Measurements from ENCODE around the gene EIF1. TPM values are rescaled to one million over a fixed set of nuclear protein-coding genes. Genes with fewer than 3 reads are reported as not detected.

The EIF1 gene
- total RNA-seq, 2 donors from 2014 or later, result 2,404 to 2,458 TPM

- H3K27me3 Mint-ChIP-seq (ENCODE audit: low read depth), result no peaks in the 10 kb centered on the region
- no peak overlapping the region for H3K4me3 Mint-ChIP-seq
- DNase-seq (no peak), ATAC-seq (replicated peaks in 1 of 2) (no peak)
- H3K36me3 Mint-ChIP-seq (ENCODE audit: insufficient read depth in 2 of 2), result no peaks in the 10 kb centered on the region
- H3K9me3 Mint-ChIP-seq, result no peaks in the 10 kb centered on the region
- peaks cover 10% of the 10 kb centered on the region for H3K4me1 Mint-ChIP-seq (ENCODE audit: low read depth)
- H3K27ac Mint-ChIP-seq, result no peak overlapping the region
These were observed 36.8 kb upstream of the EIF1 start for GRCh38 chr17:41651625-41652460.

GRCh38 chr17:41652461-41652970, 36.2 kb upstream of the EIF1 start:
- no peak overlapping the region for H3K27ac Mint-ChIP-seq
- ATAC-seq (replicated peaks in 1 of 2), result no peak
- no peak overlapping the region for H3K4me3 Mint-ChIP-seq
- H3K9me3 Mint-ChIP-seq, result no peaks in the 10 kb centered on the region
- H3K4me1 Mint-ChIP-seq (ENCODE audit: low read depth), result peaks cover 10% of the 10 kb centered on the region
- no peak for DNase-seq
- no peaks in the 10 kb centered on the region for H3K36me3 Mint-ChIP-seq (ENCODE audit: insufficient read depth in 2 of 2)
- H3K27me3 Mint-ChIP-seq (ENCODE audit: low read depth), result no peaks in the 10 kb centered on the region

- Mint-ChIP-seq H3K9me3 (no peaks in the 10 kb centered on the region), H3K36me3 (ENCODE audit: insufficient read depth in 2 of 2) (no peaks in the 10 kb centered on the region), H3K4me1 (ENCODE audit: low read depth) (peaks cover 4% of the 10 kb centered on the region), H3K4me3 (no peak overlapping the region), H3K27me3 (ENCODE audit: low read depth) (no peaks in the 10 kb centered on the region), H3K27ac (no peak overlapping the region)
- ATAC-seq (replicated peaks in 1 of 2) (no peak), DNase-seq (no peak)
These were observed 35.3 kb upstream of the EIF1 start for GRCh38 chr17:41653421-41653820.

- Mint-ChIP-seq H3K27me3 (ENCODE audit: low read depth) (no peaks in the 10 kb centered on the region), H3K27ac (no peak overlapping the region), H3K36me3 (ENCODE audit: insufficient read depth in 2 of 2) (no peaks in the 10 kb centered on the region), H3K9me3 (no peaks in the 10 kb centered on the region), H3K4me3 (no peak overlapping the region), H3K4me1 (ENCODE audit: low read depth) (no peaks in the 10 kb centered on the region)
- ATAC-seq (replicated peaks in 1 of 2) (no peak), DNase-seq (no peak)
These were observed 34.6 kb upstream of the EIF1 start for GRCh38 chr17:41653892-41654677.

- Mint-ChIP-seq H3K36me3 (ENCODE audit: insufficient read depth in 2 of 2) (no peaks in the 10 kb centered on the region), H3K4me3 (no peak overlapping the region), H3K9me3 (no peaks in the 10 kb centered on the region), H3K4me1 (ENCODE audit: low read depth) (no peaks in the 10 kb centered on the region), H3K27ac (no peak overlapping the region), H3K27me3 (ENCODE audit: low read depth) (no peaks in the 10 kb centered on the region)
- ATAC-seq (replicated peaks in 1 of 2), result no peak
- DNase-seq, result no peak
These were observed 33.7 kb upstream of the EIF1 start for GRCh38 chr17:41654678-41655607.

- ATAC-seq (replicated peaks in 1 of 2), result no peak
- no peak overlapping the region for H3K27ac Mint-ChIP-seq
- H3K4me1 Mint-ChIP-seq (ENCODE audit: low read depth), result no peaks in the 10 kb centered on the region
- H3K27me3 Mint-ChIP-seq (ENCODE audit: low read depth), result no peaks in the 10 kb centered on the region
- H3K9me3 Mint-ChIP-seq, result no peaks in the 10 kb centered on the region
- no peak for DNase-seq
- H3K4me3 Mint-ChIP-seq, result no peak overlapping the region
- H3K36me3 Mint-ChIP-seq (ENCODE audit: insufficient read depth in 2 of 2), result no peaks in the 10 kb centered on the region
These were observed 33.0 kb upstream of the EIF1 start for GRCh38 chr17:41655611-41656111.

- H3K27ac Mint-ChIP-seq, result no peak overlapping the region
These were observed 32.2 kb upstream of the EIF1 start for GRCh38 chr17:41656249-41657023.

GRCh38 chr17:41657176-41657754, 31.4 kb upstream of the EIF1 start:
- H3K4me1 Mint-ChIP-seq (ENCODE audit: low read depth), result no peaks in the 10 kb centered on the region
- H3K9me3 Mint-ChIP-seq, result no peaks in the 10 kb centered on the region

More at GRCh38 chr17:41656249-41657023, 32.2 kb upstream of the EIF1 start:
- ATAC-seq (replicated peaks in 1 of 2) (no peak), DNase-seq (no peak)
- no peak overlapping the region for H3K4me3 Mint-ChIP-seq
- H3K27me3 Mint-ChIP-seq (ENCODE audit: low read depth), result no peaks in the 10 kb centered on the region
- no peaks in the 10 kb centered on the region for H3K4me1 Mint-ChIP-seq (ENCODE audit: low read depth)
- no peaks in the 10 kb centered on the region for H3K9me3 Mint-ChIP-seq
- no peaks in the 10 kb centered on the region for H3K36me3 Mint-ChIP-seq (ENCODE audit: insufficient read depth in 2 of 2)

GRCh38 chr17:41657936-41658335, 30.7 kb upstream of the EIF1 start:
- no peak for DNase-seq
- Mint-ChIP-seq H3K27me3 (ENCODE audit: low read depth) (no peaks in the 10 kb centered on the region), H3K4me1 (ENCODE audit: low read depth) (peaks cover 2% of the 10 kb centered on the region), H3K9me3 (no peaks in the 10 kb centered on the region), H3K36me3 (ENCODE audit: insufficient read depth in 2 of 2) (no peaks in the 10 kb centered on the region), H3K4me3 (no peak overlapping the region), H3K27ac (no peak overlapping the region)
- ATAC-seq (replicated peaks in 1 of 2), result no peak

More at GRCh38 chr17:41657176-41657754, 31.4 kb upstream of the EIF1 start:
- DNase-seq (no peak), ATAC-seq (replicated peaks in 1 of 2) (no peak)
- no peaks in the 10 kb centered on the region for H3K27me3 Mint-ChIP-seq (ENCODE audit: low read depth)
- no peak overlapping the region for H3K4me3 Mint-ChIP-seq
- no peak overlapping the region for H3K27ac Mint-ChIP-seq
- H3K36me3 Mint-ChIP-seq (ENCODE audit: insufficient read depth in 2 of 2), result no peaks in the 10 kb centered on the region

GRCh38 chr17:41658846-41659245, 29.8 kb upstream of the EIF1 start:
- no peak overlapping the region for H3K27ac Mint-ChIP-seq
- ATAC-seq (replicated peaks in 1 of 2) (no peak), DNase-seq (no peak)
- no peaks in the 10 kb centered on the region for H3K36me3 Mint-ChIP-seq (ENCODE audit: insufficient read depth in 2 of 2)
- H3K9me3 Mint-ChIP-seq, result no peaks in the 10 kb centered on the region
- no peak overlapping the region for H3K4me3 Mint-ChIP-seq
- no peaks in the 10 kb centered on the region for H3K27me3 Mint-ChIP-seq (ENCODE audit: low read depth)
- peaks cover 10% of the 10 kb centered on the region for H3K4me1 Mint-ChIP-seq (ENCODE audit: low read depth)

GRCh38 chr17:41659427-41660212, 29.1 kb upstream of the EIF1 start:
- Mint-ChIP-seq H3K9me3 (no peaks in the 10 kb centered on the region), H3K4me3 (no peak overlapping the region), H3K36me3 (ENCODE audit: insufficient read depth in 2 of 2) (no peaks in the 10 kb centered on the region), H3K27me3 (ENCODE audit: low read depth) (no peaks in the 10 kb centered on the region), H3K27ac (no peak overlapping the region), H3K4me1 (ENCODE audit: low read depth) (peaks cover 10% of the 10 kb centered on the region)
- ATAC-seq (replicated peaks in 1 of 2) (no peak), DNase-seq (no peak)
